Stimulated activated CD4-positive, alpha-beta T cell treated with anti-CD3 and anti-CD28 coated beads, Interleukin-4, amount 100 ng/mL, for 48 hours (primary cell): ENCODE measurements around the gene CALD1.
A peak's percentile ranks its signal among the peaks of the same experiment; 100 is the strongest.
"Not testable (repeated sequence)": the region's sequence is repeated elsewhere in the genome, so short reads cannot be mapped to it uniquely, and the experiment has no call there.

ENCODE experiments used
- DNase-seq, 2 donors: peaks; one replicate each; pipeline ENCODE4 v3.0.0-alpha.2; 2020; ENCODE audit warnings: low read depth in 2 of 2

The CALD1 gene

GRCh38 chr7:134949171-134949570 is 169.7 kb downstream of the CALD1 start:
- DNase-seq = no peak

- DNase-seq = no peak
Observed at GRCh38 chr7:134954197-134955082, 175.0 kb downstream of the CALD1 start.

- no peak for DNase-seq
Observed at GRCh38 chr7:134957005-134957404, 177.6 kb downstream of the CALD1 start.

GRCh38 chr7:134959810-134960209 is 180.4 kb downstream of the CALD1 start:
- DNase-seq = no peak

- DNase-seq = no peak
Observed at GRCh38 chr7:134962270-134962780, 182.9 kb downstream of the CALD1 start.

- DNase-seq = no peak
Observed at GRCh38 chr7:134963036-134963435, 183.6 kb downstream of the CALD1 start.

- DNase-seq = no peak
Observed at GRCh38 chr7:134966691-134967090, 187.3 kb downstream of the CALD1 start.

GRCh38 chr7:134968110-134968509 is 188.7 kb downstream of the CALD1 start:
- DNase-seq = no peak

GRCh38 chr7:134981645-134982044 is 202.2 kb downstream of the CALD1 start:
- DNase-seq = not testable (repeated sequence)

GRCh38 chr7:134985894-134986362 is 206.5 kb downstream of the CALD1 start:
- DNase-seq = no peak

GRCh38 chr7:134986363-134987251 is 207.2 kb downstream of the CALD1 start, which contains the start of gene AGBL3:
Gene AGBL3, plus strand, starts transcription at chr7:134986508. Its CDS starts 1,426 bp downstream, at chr7:134987934.
- peak; percentile 83 to 90 for DNase-seq

- DNase-seq = no peak
Observed at GRCh38 chr7:134988161-134988560, 208.7 kb downstream of the CALD1 start.

- DNase-seq = no peak
Observed at GRCh38 chr7:134991469-134992339, 212.3 kb downstream of the CALD1 start.

GRCh38 chr7:134992626-134993179 is 213.3 kb downstream of the CALD1 start:
- DNase-seq = no peak

GRCh38 chr7:134993877-134994456 is 214.5 kb downstream of the CALD1 start:
- no peak for DNase-seq

GRCh38 chr7:134995239-134996096 is 216.0 kb downstream of the CALD1 start:
- no peak for DNase-seq

- no peak for DNase-seq
Observed at GRCh38 chr7:134996097-134996550, 216.7 kb downstream of the CALD1 start.

GRCh38 chr7:134997214-134997885 is 217.9 kb downstream of the CALD1 start:
- no peak for DNase-seq

- DNase-seq = no peak
Observed at GRCh38 chr7:134999136-134999535, 219.7 kb downstream of the CALD1 start.
